Measurements from ENCODE around the gene NSMCE1. TPM values are rescaled to one million over a fixed set of nuclear protein-coding genes. Genes with fewer than 3 reads are reported as not detected.
"Not testable (repeated sequence)": the region's sequence is repeated elsewhere in the genome, so short reads cannot be mapped to it uniquely, and the experiment has no call there.

Gene NSMCE1
- total and polyA plus RNA-seq, 7 donors = 18.9 to 51.8 (median 28.4) TPM

GRCh38 chr16:27209591-27209990, 59.0 kb downstream of the NSMCE1 start:
- Histone ChIP-seq H3K36me3 (ENCODE audit: insufficient read depth in 1 of 2, low read depth in 1 of 2) (peaks cover 5 to 36% of the 10 kb centered on the region in 2 donors), H3K9me3 (no peaks in the 10 kb centered on the region), H3K4me3 (no peak overlapping the region), H3K4me1 (peaks cover 15% of the 10 kb centered on the region), H3K27me3 (ENCODE audit: insufficient read depth in 3 of 3, low read length in 2 of 3) (no peaks in the 10 kb centered on the region), H3K27ac (no peak overlapping the region)
- no peak for TF ChIP-seq CTCF (IDR thresholded peaks at IDR 0.05)
- intact Hi-C loops (cut with DNase I) = no loop called here
- ATAC-seq = no peak
- 88 to 91% (median 90%) methylated on average over 8 of the region's 8 CpGs for WGBS, 3 donors
- no peak for DNase-seq

GRCh38 chr16:27208796-27209195, 59.8 kb downstream of the NSMCE1 start:
- peaks cover 16% of the 10 kb centered on the region for H3K4me1 ChIP-seq
- ATAC-seq = no peak
- H3K27ac ChIP-seq = no peak overlapping the region
- intact Hi-C loops (cut with DNase I) = no loop called here
- DNase-seq = no peak
- peaks cover 5 to 36% of the 10 kb centered on the region in 2 donors for H3K36me3 ChIP-seq (ENCODE audit: insufficient read depth in 1 of 2, low read depth in 1 of 2)
- 90 to 96% (median 90%) methylated on average over 3 of the region's 3 CpGs for WGBS, 3 donors
- no peaks in the 10 kb centered on the region for H3K27me3 ChIP-seq (ENCODE audit: insufficient read depth in 3 of 3, low read length in 2 of 3)
- H3K4me3 ChIP-seq = no peak overlapping the region
- no peaks in the 10 kb centered on the region for H3K9me3 ChIP-seq
- TF ChIP-seq CTCF (IDR thresholded peaks at IDR 0.05) = no peak

- no peak for DNase-seq
- H3K4me1 ChIP-seq = peaks cover 16% of the 10 kb centered on the region
These were observed 60.4 kb downstream of the NSMCE1 start for GRCh38 chr16:27208081-27208680.

GRCh38 chr16:27207121-27207520, 61.5 kb downstream of the NSMCE1 start:
- WGBS, 3 donors = 92 to 97% (median 93%) methylated on average over 10 of the region's 10 CpGs
- not testable (repeated sequence) for H3K27ac ChIP-seq

More at GRCh38 chr16:27208081-27208680, 60.4 kb downstream of the NSMCE1 start:
- Histone ChIP-seq H3K27ac (no peak overlapping the region), H3K9me3 (no peaks in the 10 kb centered on the region), H3K4me3 (no peak overlapping the region), H3K27me3 (ENCODE audit: insufficient read depth in 3 of 3, low read length in 2 of 3) (no peaks in the 10 kb centered on the region), H3K36me3 (ENCODE audit: insufficient read depth in 1 of 2, low read depth in 1 of 2) (peaks cover 5 to 36% of the 10 kb centered on the region in 2 donors)
- WGBS, 3 donors = 82 to 88% (median 84%) methylated on average over 8 of the region's 8 CpGs
- intact Hi-C loops (cut with DNase I) = no loop called here
- no peak for ATAC-seq
- no peak for TF ChIP-seq CTCF (IDR thresholded peaks at IDR 0.05)

GRCh38 chr16:27205423-27206065, 63.0 kb downstream of the NSMCE1 start:
- Histone ChIP-seq H3K4me1 (peaks cover 22% of the 10 kb centered on the region), H3K9me3 (no peaks in the 10 kb centered on the region), H3K4me3 (no peak overlapping the region), H3K27ac (peak overlapping the region; percentile 95), H3K36me3 (ENCODE audit: insufficient read depth in 1 of 2, low read depth in 1 of 2) (peaks cover 2 to 12% of the 10 kb centered on the region in 2 donors), H3K27me3 (ENCODE audit: insufficient read depth in 3 of 3, low read length in 2 of 3) (no peaks in the 10 kb centered on the region)
- TF ChIP-seq CTCF (IDR thresholded peaks at IDR 0.05) = no peak
- WGBS, 3 donors = 52 to 78% (median 61%) methylated on average over 10 of the region's 10 CpGs
- ATAC-seq (no peak), DNase-seq (no peak)
- intact Hi-C loops (cut with DNase I) = no loop called here

More at GRCh38 chr16:27207121-27207520, 61.5 kb downstream of the NSMCE1 start:
- H3K9me3 ChIP-seq; DNase-seq; ATAC-seq; H3K4me3 ChIP-seq; intact Hi-C loops (cut with DNase I); H3K27me3 ChIP-seq (ENCODE audit: insufficient read depth in 3 of 3, low read length in 2 of 3): not testable (repeated sequence)
- H3K36me3 ChIP-seq (ENCODE audit: insufficient read depth in 1 of 2, low read depth in 1 of 2) = peaks cover 5 to 28% of the 10 kb centered on the region in 2 donors
- H3K4me1 ChIP-seq = peaks cover 22% of the 10 kb centered on the region

Measured in psoas muscle (tissue), 8 donors.